Peyer's patch (tissue), 4 donors: Measurements from ENCODE around the gene CTNNBL1.

Experiments
- CTCF ChIP-seq, 6 experiments: fragments of 450-650 bp in 4 of 6; fragments of 200-600 bp in 2 of 6; sonication (generic) in 1 of 6; IDR thresholded peaks; one replicate each; pipeline ENCODE4 v1.5.1; 2017 to 2019; ENCODE audit warnings: antibody characterized with exemption in 6 of 6, mild to moderate bottlenecking in 3 of 6, moderate library complexity in 1 of 6
- POLR2A ChIP-seq, 2 donors: fragments of 450-650 bp; IDR thresholded peaks; one replicate each; pipeline ENCODE4 v1.5.1; 2017; ENCODE audit warnings: antibody characterized with exemption in 2 of 2, mild to moderate bottlenecking in 2 of 2, moderate library complexity in 2 of 2

- no peak for TF ChIP-seq POLR2A (IDR thresholded peaks at IDR 0.05)
- TF ChIP-seq CTCF (IDR thresholded peaks at IDR 0.05), result no peak
Measured at GRCh38 chr20:37774156-37774555, 80.3 kb downstream of the CTNNBL1 start.
